ENCODE results near the gene MBD3L4.

- TF ChIP-seq CTCF (IDR thresholded peaks at IDR 0.05) = no peak
- no peak for TF ChIP-seq ZFX (IDR thresholded peaks at IDR 0.05; ENCODE audit: borderline replicate concordance)
Observed at GRCh38 chr19:6995054-6995453, 44.9 kb downstream of the MBD3L4 start.

All from 22Rv1 (cell line).